ENCODE results near the gene MITF. TPM values are rescaled to one million over a fixed set of nuclear protein-coding genes. Genes with fewer than 3 reads are reported as not detected.
A peak's percentile ranks its signal among the peaks of the same experiment; 100 is the strongest.

Gene MITF, protein sequence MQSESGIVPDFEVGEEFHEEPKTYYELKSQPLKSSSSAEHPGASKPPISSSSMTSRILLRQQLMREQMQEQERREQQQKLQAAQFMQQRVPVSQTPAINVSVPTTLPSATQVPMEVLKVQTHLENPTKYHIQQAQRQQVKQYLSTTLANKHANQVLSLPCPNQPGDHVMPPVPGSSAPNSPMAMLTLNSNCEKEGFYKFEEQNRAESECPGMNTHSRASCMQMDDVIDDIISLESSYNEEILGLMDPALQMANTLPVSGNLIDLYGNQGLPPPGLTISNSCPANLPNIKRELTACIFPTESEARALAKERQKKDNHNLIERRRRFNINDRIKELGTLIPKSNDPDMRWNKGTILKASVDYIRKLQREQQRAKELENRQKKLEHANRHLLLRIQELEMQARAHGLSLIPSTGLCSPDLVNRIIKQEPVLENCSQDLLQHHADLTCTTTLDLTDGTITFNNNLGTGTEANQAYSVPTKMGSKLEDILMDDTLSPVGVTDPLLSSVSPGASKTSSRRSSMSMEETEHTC
- total RNA-seq: under 1 TPM in 1 of 2 donors, not detected in 1; 0.28 TPM

DNA sequence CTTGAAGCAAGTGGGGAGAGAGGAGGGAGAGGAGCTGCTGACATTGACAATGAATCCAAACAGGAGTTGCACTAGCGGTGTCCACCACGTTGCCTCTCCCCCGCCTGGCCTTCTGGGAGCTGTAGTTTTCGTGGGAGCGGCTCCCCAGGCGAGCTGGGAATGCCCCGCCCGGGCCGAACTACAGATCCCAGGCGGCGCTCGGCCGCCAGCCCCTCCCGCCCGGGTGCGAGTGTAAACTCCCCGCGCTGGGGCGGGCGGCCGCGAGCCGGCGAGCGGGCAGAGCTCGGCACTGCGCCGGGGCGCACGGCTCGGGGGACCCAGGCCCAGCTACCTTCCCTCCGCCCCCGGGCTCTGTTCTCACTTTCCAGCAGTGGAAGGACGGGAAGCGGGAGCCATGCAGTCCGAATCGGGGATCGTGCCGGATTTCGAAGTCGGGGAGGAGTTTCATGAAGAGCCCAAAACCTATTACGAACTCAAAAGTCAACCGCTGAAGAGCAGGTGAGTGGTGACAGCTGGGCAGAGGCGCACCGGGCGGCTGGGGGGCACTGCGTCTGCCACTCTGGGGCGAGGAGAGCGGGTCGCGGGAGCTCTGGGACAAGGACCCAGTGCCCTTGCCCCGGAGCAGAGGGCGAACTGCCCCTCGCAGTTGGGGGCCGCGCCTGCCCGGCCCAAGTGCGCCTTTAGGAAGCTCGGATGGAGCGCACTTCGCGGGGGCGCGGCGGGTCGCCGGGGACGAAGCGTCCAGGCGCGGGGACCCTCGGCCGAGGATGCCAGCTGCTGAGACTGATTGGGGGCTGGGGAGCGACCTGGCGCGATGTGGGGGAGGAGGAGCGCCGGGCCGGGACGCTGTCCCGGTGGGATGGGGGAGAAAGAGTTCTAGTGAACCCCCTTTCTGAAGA is at the start of gene MITF:
TSS of gene MITF (plus strand) at position 261 of the 899 bp plus-strand sequence. CDS start at position 395, 134 bp downstream.
- H3K9me3 Mint-ChIP-seq: no peaks in the 10 kb centered on the region
- DNase-seq (ENCODE audit: low spot score): peak; percentile 65
- H3K27me3 Mint-ChIP-seq: peaks cover 32 to 37% of the 10 kb centered on the region in 2 donors
- H3K4me3 Mint-ChIP-seq: peak within 1 kb of the TSS; percentile 8
- H3K4me1 Mint-ChIP-seq (ENCODE audit: low read depth in 2 of 2): no peaks in the 10 kb centered on the region
- H3K27ac Mint-ChIP-seq: no peak within 1 kb of the TSS
- peak; percentile 75 to 80 for ATAC-seq
- no peaks in the 10 kb centered on the region for H3K36me3 Mint-ChIP-seq

DNA sequence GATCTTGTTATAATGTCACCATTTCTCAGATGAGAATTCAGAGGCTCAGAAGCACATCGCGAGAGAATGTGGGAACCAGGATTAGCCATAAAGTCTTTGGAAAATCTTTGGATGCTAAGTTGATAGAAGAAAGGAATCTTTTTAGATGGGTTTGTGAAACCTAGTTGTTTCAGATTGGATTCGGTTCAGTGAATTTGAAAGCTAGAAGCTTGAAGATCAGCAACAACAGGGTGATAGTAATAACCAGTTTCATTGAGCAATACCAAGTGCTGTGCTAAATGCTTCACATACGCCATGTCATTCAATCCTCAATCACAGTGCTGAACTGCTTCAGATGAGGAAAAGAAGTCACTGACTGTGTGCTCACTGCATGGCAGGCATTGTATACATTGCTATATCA is 47.4 kb upstream of the MITF start:
- Mint-ChIP-seq H3K9me3 (no peaks in the 10 kb centered on the region), H3K4me1 (ENCODE audit: low read depth in 2 of 2) (no peaks in the 10 kb centered on the region), H3K27ac (no peak overlapping the region), H3K36me3 (no peaks in the 10 kb centered on the region), H3K27me3 (peaks cover 2 to 17% of the 10 kb centered on the region in 2 donors), H3K4me3 (no peak overlapping the region)
- ATAC-seq (no peak), DNase-seq (ENCODE audit: low spot score) (no peak)

DNA sequence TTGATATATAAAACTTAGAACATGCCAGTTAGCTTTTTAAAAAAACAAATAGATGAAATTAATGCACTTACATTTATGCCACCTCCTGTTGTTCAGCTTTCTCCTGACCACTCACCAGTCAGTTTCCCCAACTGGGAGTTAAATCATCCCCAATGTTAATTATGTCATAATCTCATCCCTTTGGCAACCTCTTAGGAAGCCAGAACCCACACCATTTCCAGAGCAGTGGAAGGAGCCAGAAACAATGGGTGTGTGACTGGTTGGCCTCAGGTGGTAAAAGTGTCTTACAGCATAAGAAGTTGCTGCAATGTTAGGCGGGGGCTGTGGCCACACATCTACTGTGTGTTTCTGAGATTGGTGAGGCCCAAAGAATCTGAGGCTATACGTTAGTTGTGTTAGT is 46.5 kb upstream of the MITF start:
- Mint-ChIP-seq H3K27me3 (peaks cover 2 to 17% of the 10 kb centered on the region in 2 donors), H3K36me3 (no peaks in the 10 kb centered on the region), H3K4me3 (no peak overlapping the region), H3K27ac (no peak overlapping the region), H3K9me3 (no peaks in the 10 kb centered on the region), H3K4me1 (ENCODE audit: low read depth in 2 of 2) (no peaks in the 10 kb centered on the region)
- DNase-seq (ENCODE audit: low spot score): no peak
- no peak for ATAC-seq

DNA sequence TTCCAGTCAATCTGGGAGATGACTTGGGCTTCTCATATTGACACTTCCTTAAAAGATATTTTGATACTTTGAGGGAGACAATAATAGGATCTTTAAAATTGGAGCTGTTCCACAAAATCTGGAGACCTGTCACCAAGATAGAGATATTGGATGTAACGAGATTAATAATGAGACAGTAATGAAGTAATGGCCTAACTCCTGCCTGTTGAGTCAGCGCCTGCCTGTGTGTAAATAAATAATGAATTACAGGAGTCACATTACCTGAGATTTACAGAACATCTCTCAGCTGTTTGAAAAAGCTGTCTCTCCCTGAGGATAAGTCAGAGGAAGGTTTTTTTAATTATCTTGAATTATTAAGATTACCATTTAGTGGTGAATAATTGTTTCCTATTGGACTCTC is 43.8 kb upstream of the MITF start:
- no peak overlapping the region for H3K4me3 Mint-ChIP-seq
- ATAC-seq (no peak), DNase-seq (ENCODE audit: low spot score) (no peak)
- H3K27me3 Mint-ChIP-seq: peaks cover 0 to 11% of the 10 kb centered on the region in 2 donors
- no peaks in the 10 kb centered on the region for H3K4me1 Mint-ChIP-seq (ENCODE audit: low read depth in 2 of 2)
- peaks cover 4% of the 10 kb centered on the region for H3K9me3 Mint-ChIP-seq
- no peaks in the 10 kb centered on the region for H3K36me3 Mint-ChIP-seq
- H3K27ac Mint-ChIP-seq: no peak overlapping the region

DNA sequence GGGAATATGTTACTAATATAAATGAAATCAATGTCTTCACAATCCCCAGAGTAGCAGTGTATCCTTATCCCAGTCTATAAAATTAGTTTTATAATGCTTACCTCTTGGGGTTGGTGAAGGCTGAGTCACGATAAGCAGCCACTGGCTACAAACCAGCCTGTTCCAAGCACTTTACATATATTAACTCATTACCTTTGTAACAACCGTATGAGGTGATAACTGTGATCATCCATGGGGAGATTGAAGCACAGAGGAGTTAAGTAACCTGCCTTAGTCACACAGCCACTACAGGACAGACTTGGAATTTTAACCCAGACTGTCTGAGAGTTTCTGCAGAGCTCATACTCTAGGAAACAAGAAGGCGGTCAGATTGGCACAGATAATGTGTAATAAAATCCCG is 43.3 kb upstream of the MITF start:
- DNase-seq (ENCODE audit: low spot score) (no peak), ATAC-seq (no peak)
- Mint-ChIP-seq H3K36me3 (no peaks in the 10 kb centered on the region), H3K9me3 (peaks cover 4% of the 10 kb centered on the region), H3K27ac (no peak overlapping the region), H3K4me3 (no peak overlapping the region), H3K27me3 (peaks cover 0 to 11% of the 10 kb centered on the region in 2 donors), H3K4me1 (ENCODE audit: low read depth in 2 of 2) (no peaks in the 10 kb centered on the region)

DNA sequence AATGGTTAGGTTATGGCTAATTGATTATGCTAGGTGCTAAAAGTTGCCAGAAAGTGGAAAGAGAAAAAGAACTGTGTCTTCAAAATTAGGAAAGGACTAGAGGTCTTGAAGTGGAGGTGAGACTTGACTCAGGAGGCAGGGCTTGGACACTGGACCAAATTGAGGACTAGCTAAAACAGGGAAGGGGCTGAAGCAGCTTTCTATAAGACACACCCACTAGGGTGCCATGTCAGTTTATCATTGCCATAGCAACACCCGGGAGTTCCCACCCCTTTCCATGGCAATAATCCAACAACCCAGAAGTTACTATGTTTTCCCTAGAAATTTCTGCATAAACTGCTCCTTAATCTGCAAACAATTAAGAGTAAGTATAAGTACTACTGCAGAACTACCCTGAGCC is 42.9 kb upstream of the MITF start:
- ATAC-seq (no peak), DNase-seq (ENCODE audit: low spot score) (no peak)
- H3K4me1 Mint-ChIP-seq (ENCODE audit: low read depth in 2 of 2): no peaks in the 10 kb centered on the region
- peaks cover 0 to 11% of the 10 kb centered on the region in 2 donors for H3K27me3 Mint-ChIP-seq
- H3K36me3 Mint-ChIP-seq: peaks cover 1% of the 10 kb centered on the region
- H3K4me3 Mint-ChIP-seq: no peak overlapping the region
- no peak overlapping the region for H3K27ac Mint-ChIP-seq
- H3K9me3 Mint-ChIP-seq: peaks cover 5% of the 10 kb centered on the region

DNA sequence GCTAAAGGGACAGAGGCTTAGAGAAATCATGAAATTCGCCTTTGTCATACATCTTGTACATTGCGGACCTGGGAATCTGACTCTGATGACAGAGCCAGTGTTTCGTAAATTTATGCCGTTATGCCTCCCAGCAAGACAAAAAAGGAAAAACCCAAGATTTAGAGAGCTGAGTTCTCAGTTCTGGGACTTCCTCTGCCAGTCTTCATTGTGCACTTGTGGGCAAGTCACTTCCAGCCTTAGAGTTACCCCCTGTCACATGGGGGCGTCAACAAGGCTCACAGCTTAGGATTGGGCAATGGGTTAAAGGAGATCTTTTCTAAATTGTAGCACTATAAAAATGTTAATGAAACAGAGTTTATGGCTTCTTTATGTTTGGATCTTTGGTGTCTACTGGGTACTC is 41.9 kb upstream of the MITF start:
- Mint-ChIP-seq H3K9me3 (peaks cover 11% of the 10 kb centered on the region), H3K27me3 (peaks cover 0 to 11% of the 10 kb centered on the region in 2 donors), H3K4me1 (ENCODE audit: low read depth in 2 of 2) (no peaks in the 10 kb centered on the region), H3K27ac (no peak overlapping the region), H3K4me3 (no peak overlapping the region), H3K36me3 (peaks cover 8% of the 10 kb centered on the region)
- no peak for DNase-seq (ENCODE audit: low spot score)
- no peak for ATAC-seq

DNA sequence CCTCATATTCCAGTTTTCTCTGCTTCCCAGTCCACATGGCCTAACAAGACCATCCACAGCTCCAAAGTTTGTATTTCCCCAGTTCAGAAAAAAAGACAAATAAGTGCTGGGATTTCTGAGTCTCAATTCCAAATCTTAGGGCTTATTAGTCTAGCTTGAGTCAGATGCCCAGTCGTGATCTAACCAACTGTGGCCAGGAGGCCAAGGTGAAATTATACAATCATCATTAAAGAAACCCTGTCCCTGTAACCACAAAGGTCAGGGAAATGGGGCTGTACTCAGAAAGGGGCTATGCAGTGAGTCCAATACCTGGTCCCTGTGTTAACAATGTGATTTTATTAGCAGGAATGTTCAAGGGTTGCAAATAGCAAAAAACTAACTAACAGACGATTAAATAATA is 40.5 kb upstream of the MITF start:
- peaks cover 11% of the 10 kb centered on the region for H3K9me3 Mint-ChIP-seq

DNA sequence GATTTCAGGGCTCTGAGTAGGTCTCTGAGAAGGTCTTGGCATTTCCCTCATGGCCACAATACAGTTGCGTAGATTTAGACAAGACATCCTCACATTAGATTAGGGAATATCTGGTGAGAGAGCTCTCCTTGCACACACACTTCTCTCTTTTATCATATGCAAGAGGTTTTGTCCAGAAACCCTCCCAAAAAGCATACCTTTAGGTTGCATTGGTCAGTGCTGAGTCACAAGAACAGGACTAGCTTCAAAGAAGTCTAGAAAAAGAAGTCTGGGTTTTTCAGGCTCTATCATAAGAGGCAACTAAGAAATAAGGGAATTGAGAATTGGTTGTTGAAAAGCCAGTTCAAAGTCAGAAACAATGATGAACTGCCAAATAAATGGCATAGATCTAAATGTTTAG is 40.1 kb upstream of the MITF start:
- Mint-ChIP-seq H3K4me1 (ENCODE audit: low read depth in 2 of 2) (no peaks in the 10 kb centered on the region), H3K27ac (no peak overlapping the region), H3K9me3 (peaks cover 11% of the 10 kb centered on the region), H3K27me3 (peaks cover 0 to 11% of the 10 kb centered on the region in 2 donors), H3K4me3 (no peak overlapping the region), H3K36me3 (peaks cover 8% of the 10 kb centered on the region)
- DNase-seq (ENCODE audit: low spot score) (no peak), ATAC-seq (no peak)

More for the DNA sequence above, 40.5 kb upstream of the MITF start:
- no peak for ATAC-seq
- peaks cover 8% of the 10 kb centered on the region for H3K36me3 Mint-ChIP-seq
- H3K27me3 Mint-ChIP-seq: peaks cover 0 to 11% of the 10 kb centered on the region in 2 donors
- DNase-seq (ENCODE audit: low spot score): no peak
- H3K27ac Mint-ChIP-seq: no peak overlapping the region
- H3K4me1 Mint-ChIP-seq (ENCODE audit: low read depth in 2 of 2): no peaks in the 10 kb centered on the region
- no peak overlapping the region for H3K4me3 Mint-ChIP-seq

DNA sequence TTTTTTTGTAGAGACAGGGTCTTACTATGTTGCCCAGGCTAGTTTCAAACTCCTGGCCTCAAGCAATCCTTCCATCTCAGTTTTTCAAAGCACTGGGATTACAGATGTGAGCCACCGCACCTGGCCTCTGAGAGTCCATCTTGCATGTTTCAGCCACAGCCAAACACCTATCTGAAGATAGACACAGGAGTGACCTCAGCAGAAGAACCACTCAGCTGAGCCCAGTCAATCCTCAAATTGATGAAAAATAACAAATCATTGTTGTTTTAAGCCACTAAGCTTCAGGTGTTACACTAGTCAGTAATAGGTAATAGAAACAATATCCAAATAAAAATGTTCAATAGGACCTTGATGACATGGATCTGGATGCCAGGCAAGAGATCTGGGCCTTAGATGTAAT is 38.3 kb upstream of the MITF start:
- Mint-ChIP-seq H3K36me3 (peaks cover 8% of the 10 kb centered on the region), H3K4me1 (ENCODE audit: low read depth in 2 of 2) (no peaks in the 10 kb centered on the region), H3K9me3 (peaks cover 11% of the 10 kb centered on the region), H3K27me3 (peaks cover 0 to 3% of the 10 kb centered on the region in 2 donors), H3K27ac (no peak overlapping the region), H3K4me3 (no peak overlapping the region)
- DNase-seq (ENCODE audit: low spot score) (no peak), ATAC-seq (no peak)

DNA sequence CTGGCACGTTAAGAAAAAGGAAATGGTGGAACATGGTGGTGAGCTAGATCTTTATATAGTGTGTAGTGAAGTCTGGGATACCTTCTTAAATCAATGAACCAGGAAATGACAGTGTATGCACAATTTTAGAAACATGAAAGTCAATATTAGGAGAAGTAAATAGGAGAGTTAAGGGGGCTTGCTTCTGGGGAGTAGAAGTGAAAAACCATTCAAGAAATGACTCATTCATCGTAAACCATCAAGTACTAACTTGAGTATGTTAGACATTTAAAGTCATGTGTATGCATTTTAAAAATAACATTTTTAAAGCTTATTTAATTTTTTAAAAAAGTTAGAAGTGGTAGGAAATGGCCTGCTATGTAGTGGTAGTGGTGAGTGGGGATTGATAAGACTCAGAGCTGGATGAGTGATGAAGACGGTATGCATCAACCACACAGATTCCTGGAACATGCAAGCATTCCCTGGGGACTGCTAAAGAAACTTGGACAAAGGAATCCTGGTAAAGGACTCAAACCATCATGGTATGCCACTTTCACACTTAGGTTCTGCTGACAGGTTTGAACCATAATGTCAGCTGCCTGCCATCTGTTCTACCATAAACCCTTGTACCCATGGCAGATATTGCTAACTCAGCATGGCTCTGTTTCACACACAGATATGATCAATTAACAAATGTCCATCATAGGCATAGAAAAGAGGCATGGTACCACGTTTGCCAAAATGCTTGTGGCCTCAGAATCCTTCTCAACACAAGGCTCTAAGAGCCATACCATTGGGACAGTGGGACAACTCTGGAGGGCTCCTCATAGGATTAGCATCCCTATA is 28.9 kb upstream of the MITF start:
- no peaks in the 10 kb centered on the region for H3K4me1 Mint-ChIP-seq (ENCODE audit: low read depth in 2 of 2)

DNA sequence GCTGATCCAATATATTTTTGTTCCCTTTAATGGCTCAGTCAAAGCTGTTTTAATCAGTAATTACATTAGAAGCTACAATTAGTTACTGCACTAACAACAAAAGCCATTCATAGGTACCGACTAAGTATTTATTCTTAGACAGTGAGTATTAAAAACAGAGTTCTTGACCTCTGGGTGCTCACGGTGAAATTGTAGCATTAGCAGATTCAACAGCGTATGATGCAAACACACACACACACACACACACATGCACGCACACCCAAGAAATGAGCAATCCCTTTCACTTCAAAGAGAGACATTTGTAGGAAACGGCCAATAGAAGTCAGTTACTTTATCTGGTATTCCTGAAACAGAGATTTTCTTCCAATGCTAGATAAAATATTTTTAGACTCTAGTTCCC is 27.0 kb upstream of the MITF start:
- no peaks in the 10 kb centered on the region for H3K4me1 Mint-ChIP-seq (ENCODE audit: low read depth in 2 of 2)
- ATAC-seq (no peak), DNase-seq (ENCODE audit: low spot score) (no peak)
- H3K27me3 Mint-ChIP-seq: no peaks in the 10 kb centered on the region
- no peak overlapping the region for H3K27ac Mint-ChIP-seq
- peaks cover 4% of the 10 kb centered on the region for H3K9me3 Mint-ChIP-seq
- H3K4me3 Mint-ChIP-seq: no peak overlapping the region
- no peaks in the 10 kb centered on the region for H3K36me3 Mint-ChIP-seq

More for the DNA sequence above, 28.9 kb upstream of the MITF start:
- Mint-ChIP-seq H3K27ac (no peak overlapping the region), H3K36me3 (no peaks in the 10 kb centered on the region), H3K4me3 (no peak overlapping the region), H3K27me3 (no peaks in the 10 kb centered on the region), H3K9me3 (peaks cover 5% of the 10 kb centered on the region)
- no peak for DNase-seq (ENCODE audit: low spot score)
- ATAC-seq: no peak

DNA sequence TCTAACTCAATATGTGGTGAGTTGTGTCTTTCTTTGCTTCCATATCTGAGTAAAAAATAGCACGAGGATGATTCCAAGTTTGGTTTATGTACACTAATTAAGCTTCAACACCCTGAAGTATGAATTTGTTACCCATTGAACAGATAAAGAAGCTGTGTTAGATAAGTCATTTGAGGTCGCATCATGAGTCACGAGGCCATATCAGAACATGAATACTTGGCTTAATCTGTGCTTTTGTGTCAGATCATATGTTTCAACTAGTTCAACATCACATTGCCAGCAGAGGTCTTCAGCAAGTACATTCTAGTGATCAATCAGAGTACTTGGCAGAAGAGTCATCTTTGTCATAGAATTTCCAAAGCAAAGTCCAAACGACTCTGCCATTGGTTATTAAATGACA is 26.3 kb upstream of the MITF start:
- peaks cover 3% of the 10 kb centered on the region for H3K9me3 Mint-ChIP-seq
- DNase-seq (ENCODE audit: low spot score) (no peak), ATAC-seq (no peak)
- H3K4me1 Mint-ChIP-seq (ENCODE audit: low read depth in 2 of 2): no peaks in the 10 kb centered on the region
- no peak overlapping the region for H3K27ac Mint-ChIP-seq
- no peaks in the 10 kb centered on the region for H3K27me3 Mint-ChIP-seq
- no peaks in the 10 kb centered on the region for H3K36me3 Mint-ChIP-seq
- no peak overlapping the region for H3K4me3 Mint-ChIP-seq
